ENCODE data around the gene PPP2R3A. TPM values are rescaled to one million over a fixed set of nuclear protein-coding genes. Genes with fewer than 3 reads are reported as not detected.
"Not testable (repeated sequence)": the region's sequence is repeated elsewhere in the genome, so short reads cannot be mapped to it uniquely, and the experiment has no call there.

Gene PPP2R3A
- under 1 TPM; 0.06 to 0.24 (median 0.09) TPM for polyA plus RNA-seq

DNA sequence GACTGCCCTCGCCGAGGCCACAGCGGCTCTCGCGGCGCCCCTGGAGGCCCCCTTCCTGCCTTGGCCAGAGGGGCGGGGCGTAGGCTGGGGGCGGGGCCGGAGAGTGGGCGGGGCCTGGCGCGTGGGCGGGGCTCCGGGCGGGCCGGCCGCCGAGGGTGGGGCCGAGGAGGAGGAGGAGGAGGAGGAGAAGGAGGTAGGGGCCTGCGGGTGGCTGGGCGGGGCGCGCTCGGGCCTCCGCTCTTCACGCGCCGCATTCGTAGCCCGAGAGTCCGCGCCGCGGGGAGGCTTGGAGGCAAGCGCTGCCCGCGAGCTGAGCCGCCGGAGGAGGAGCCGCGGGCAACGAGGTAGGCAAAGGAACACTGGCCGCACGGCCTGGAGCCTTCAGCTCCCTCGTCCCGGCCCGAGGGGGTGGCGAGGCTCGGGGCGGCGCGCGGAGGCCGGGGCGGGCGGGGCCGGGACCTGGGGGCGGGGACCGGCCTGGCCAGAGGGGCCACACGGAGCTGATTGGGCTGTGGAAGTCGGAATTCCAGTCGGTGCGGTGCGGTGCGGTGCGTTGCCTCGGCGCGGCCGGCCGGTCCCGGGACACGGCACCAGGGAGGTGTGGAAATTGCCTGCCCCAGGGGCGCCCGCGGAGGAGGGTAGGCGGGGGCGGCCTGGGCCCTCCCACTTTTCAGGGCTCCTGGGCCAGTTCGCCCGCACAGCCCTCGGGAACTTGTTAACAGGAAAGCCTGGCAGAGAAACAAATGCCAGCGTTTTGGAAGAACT lies at the start of gene PPP2R3A:
Gene PPP2R3A, plus strand, starts transcription at position 223 of the 765 bp plus-strand sequence. CDS start 35,771 bp downstream, outside the sequence.
- peaks cover 1 to 15% (median 6%) of the 10 kb centered on the region in 3 donors for H3K27me3 Mint-ChIP-seq (ENCODE audit: low read depth in 3 of 3)
- peaks cover 11 to 27% of the 10 kb centered on the region in 2 donors for H3K4me1 Mint-ChIP-seq

GRCh38 chr3:135916310-135916709 lies 49.2 kb upstream of the PPP2R3A start:
- Mint-ChIP-seq H3K27me3 (ENCODE audit: low read depth in 3 of 3) (peaks cover 3 to 6% (median 4%) of the 10 kb centered on the region in 3 donors), H3K9me3 (peaks cover 0 to 4% (median 0%) of the 10 kb centered on the region in 6 donors), H3K4me3 (no peak overlapping the region), H3K4me1 (no peaks in the 10 kb centered on the region), H3K27ac (no peak overlapping the region), H3K36me3 (no peaks in the 10 kb centered on the region)
- DNase-seq, result no peak

More for the DNA sequence above, at the start of gene PPP2R3A:
- Mint-ChIP-seq H3K4me3 (peak within 1 kb of the TSS; percentile 82 to 87 (median 84)), H3K27ac (peak within 1 kb of the TSS in 5 of 6 donors; percentile 18 to 78 (median 63)), H3K36me3 (peaks cover 0 to 4% (median 0%) of the 10 kb centered on the region in 3 donors), H3K9me3 (peaks cover 0 to 12% (median 2%) of the 10 kb centered on the region in 6 donors)
- DNase-seq, result peak; percentile 72 to 81 (median 73)

- peaks cover 0 to 4% (median 0%) of the 10 kb centered on the region in 6 donors for H3K9me3 Mint-ChIP-seq
- DNase-seq, result no peak
- H3K36me3 Mint-ChIP-seq, result no peaks in the 10 kb centered on the region
- H3K4me3 Mint-ChIP-seq, result no peak overlapping the region
- H3K4me1 Mint-ChIP-seq, result no peaks in the 10 kb centered on the region
- peaks cover 3 to 6% (median 4%) of the 10 kb centered on the region in 3 donors for H3K27me3 Mint-ChIP-seq (ENCODE audit: low read depth in 3 of 3)
- no peak overlapping the region for H3K27ac Mint-ChIP-seq
Observed at GRCh38 chr3:135917076-135917475, 48.5 kb upstream of the PPP2R3A start.

GRCh38 chr3:135917927-135918597 lies 47.5 kb upstream of the PPP2R3A start:
- H3K4me1 Mint-ChIP-seq, result no peaks in the 10 kb centered on the region
- DNase-seq, result no peak
- no peak overlapping the region for H3K4me3 Mint-ChIP-seq
- H3K27me3 Mint-ChIP-seq (ENCODE audit: low read depth in 3 of 3), result peaks cover 3 to 6% (median 4%) of the 10 kb centered on the region in 3 donors
- H3K36me3 Mint-ChIP-seq, result no peaks in the 10 kb centered on the region
- H3K9me3 Mint-ChIP-seq, result peaks cover 0 to 2% (median 0%) of the 10 kb centered on the region in 6 donors
- no peak overlapping the region for H3K27ac Mint-ChIP-seq

GRCh38 chr3:135918600-135918999 lies 46.9 kb upstream of the PPP2R3A start:
- H3K4me3 Mint-ChIP-seq, result no peak overlapping the region
- peaks cover 0 to 2% (median 0%) of the 10 kb centered on the region in 6 donors for H3K9me3 Mint-ChIP-seq
- H3K36me3 Mint-ChIP-seq, result no peaks in the 10 kb centered on the region
- DNase-seq, result no peak
- no peak overlapping the region for H3K27ac Mint-ChIP-seq
- peaks cover 3 to 6% (median 4%) of the 10 kb centered on the region in 3 donors for H3K27me3 Mint-ChIP-seq (ENCODE audit: low read depth in 3 of 3)
- no peaks in the 10 kb centered on the region for H3K4me1 Mint-ChIP-seq

GRCh38 chr3:135920275-135920674 lies 45.3 kb upstream of the PPP2R3A start:
- DNase-seq, result no peak
- no peak overlapping the region for H3K4me3 Mint-ChIP-seq
- H3K9me3 Mint-ChIP-seq, result peaks cover 0 to 2% (median 0%) of the 10 kb centered on the region in 6 donors
- H3K27ac Mint-ChIP-seq, result no peak overlapping the region
- no peaks in the 10 kb centered on the region for H3K36me3 Mint-ChIP-seq
- peaks cover 0 to 8% (median 2%) of the 10 kb centered on the region in 3 donors for H3K27me3 Mint-ChIP-seq (ENCODE audit: low read depth in 3 of 3)
- H3K4me1 Mint-ChIP-seq, result no peaks in the 10 kb centered on the region

DNA sequence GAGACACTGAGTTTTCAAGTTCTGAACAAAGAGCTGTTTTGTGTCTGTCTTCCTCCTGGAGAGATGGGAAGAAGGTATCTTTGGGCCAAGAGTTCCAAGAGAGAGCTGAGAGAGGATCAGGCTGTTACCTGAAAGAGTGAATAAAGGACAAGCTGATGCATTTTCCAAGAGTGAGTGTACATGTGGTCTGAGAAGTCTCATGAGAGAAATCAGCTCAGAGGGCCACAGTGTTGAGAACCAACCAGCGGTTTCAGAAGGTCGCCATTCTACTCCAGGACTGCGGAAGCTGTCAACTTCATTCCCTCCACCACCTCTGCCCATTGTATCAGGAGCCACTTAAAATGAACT lies 42.7 kb upstream of the PPP2R3A start:
- peaks cover 0 to 6% (median 2%) of the 10 kb centered on the region in 3 donors for H3K27me3 Mint-ChIP-seq (ENCODE audit: low read depth in 3 of 3)
- H3K4me1 Mint-ChIP-seq, result no peaks in the 10 kb centered on the region
- H3K36me3 Mint-ChIP-seq, result no peaks in the 10 kb centered on the region
- H3K27ac Mint-ChIP-seq, result no peak overlapping the region
- H3K4me3 Mint-ChIP-seq, result no peak overlapping the region
- no peak for DNase-seq
- peaks cover 0 to 2% (median 0%) of the 10 kb centered on the region in 6 donors for H3K9me3 Mint-ChIP-seq

GRCh38 chr3:135924506-135924905 lies 41.0 kb upstream of the PPP2R3A start:
- no peak overlapping the region for H3K27ac Mint-ChIP-seq
- no peak for DNase-seq
- H3K4me1 Mint-ChIP-seq, result no peaks in the 10 kb centered on the region
- peaks cover 0 to 3% (median 2%) of the 10 kb centered on the region in 3 donors for H3K27me3 Mint-ChIP-seq (ENCODE audit: low read depth in 3 of 3)
- no peaks in the 10 kb centered on the region for H3K36me3 Mint-ChIP-seq
- H3K9me3 Mint-ChIP-seq, result no peaks in the 10 kb centered on the region
- no peak overlapping the region for H3K4me3 Mint-ChIP-seq

DNA sequence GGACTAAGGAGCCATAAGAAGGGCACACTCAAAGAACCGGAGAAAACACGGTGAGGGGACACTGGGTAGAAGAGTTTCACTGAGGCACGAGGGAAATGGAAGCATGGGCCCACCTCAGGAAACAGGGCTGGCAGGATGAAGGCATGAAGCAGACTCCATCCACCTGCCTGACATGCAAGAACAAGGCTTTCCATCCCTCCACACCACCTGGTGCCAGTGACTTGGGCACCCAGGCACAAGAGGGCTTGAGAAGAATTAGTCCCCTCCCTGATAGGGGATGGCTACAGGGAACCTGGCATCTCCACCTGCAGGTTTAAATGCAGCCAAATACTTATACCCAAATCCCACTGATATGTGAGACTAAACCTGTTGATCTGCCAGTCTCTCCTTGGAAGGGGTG lies 38.9 kb upstream of the PPP2R3A start:
- Mint-ChIP-seq H3K27me3 (ENCODE audit: low read depth in 3 of 3) (peaks cover 0 to 3% (median 2%) of the 10 kb centered on the region in 3 donors), H3K27ac (no peak overlapping the region), H3K9me3 (no peaks in the 10 kb centered on the region), H3K36me3 (no peaks in the 10 kb centered on the region), H3K4me1 (no peaks in the 10 kb centered on the region), H3K4me3 (no peak overlapping the region)
- DNase-seq, result no peak

DNA sequence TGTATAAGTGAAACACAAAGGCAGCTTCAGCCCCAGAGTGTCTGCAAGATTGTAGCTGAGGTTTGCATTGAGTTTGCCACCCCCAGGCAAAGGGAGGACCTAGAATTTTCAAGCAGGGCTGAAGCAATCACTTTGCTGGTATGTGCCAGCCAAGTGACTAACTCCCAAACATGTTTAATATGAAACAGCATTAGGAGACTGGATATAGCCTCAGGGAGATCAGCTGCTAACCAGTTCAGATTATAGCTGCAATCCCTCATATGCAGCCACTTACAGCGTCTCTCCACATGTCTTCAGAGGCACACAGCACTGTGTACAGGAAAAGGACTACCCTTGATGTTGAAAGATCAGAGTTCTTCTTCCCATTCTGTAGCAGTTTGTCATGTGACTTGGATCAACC lies 38.4 kb upstream of the PPP2R3A start:
- H3K9me3 Mint-ChIP-seq, result no peaks in the 10 kb centered on the region
- H3K27me3 Mint-ChIP-seq (ENCODE audit: low read depth in 3 of 3), result peaks cover 0 to 3% (median 2%) of the 10 kb centered on the region in 3 donors
- no peak overlapping the region for H3K27ac Mint-ChIP-seq
- H3K4me3 Mint-ChIP-seq, result no peak overlapping the region
- H3K4me1 Mint-ChIP-seq, result no peaks in the 10 kb centered on the region
- H3K36me3 Mint-ChIP-seq, result no peaks in the 10 kb centered on the region
- DNase-seq, result no peak

DNA sequence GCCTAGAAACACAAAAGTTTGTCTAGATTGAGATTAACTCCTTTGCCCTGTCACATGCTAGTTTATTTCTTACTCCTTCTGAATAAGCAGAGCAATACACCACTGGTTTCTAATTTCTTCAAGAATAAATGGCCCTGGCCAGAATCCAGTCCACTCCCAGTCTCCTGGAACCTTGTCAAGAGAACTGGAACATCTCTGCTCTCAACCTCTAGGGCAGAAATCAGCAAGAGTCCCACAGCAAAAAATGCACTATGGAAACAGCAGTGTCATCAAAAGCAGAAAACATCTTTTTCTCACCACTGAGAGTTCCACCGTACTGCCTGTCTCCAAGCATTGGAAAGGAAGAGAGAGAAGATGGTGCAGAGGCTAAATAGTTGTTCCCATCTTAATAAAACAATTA lies 35.9 kb upstream of the PPP2R3A start:
- H3K36me3 Mint-ChIP-seq, result no peaks in the 10 kb centered on the region
- H3K27ac Mint-ChIP-seq, result no peak overlapping the region
- DNase-seq, result no peak
- no peak overlapping the region for H3K4me3 Mint-ChIP-seq
- H3K4me1 Mint-ChIP-seq, result no peaks in the 10 kb centered on the region
- peaks cover 2 to 4% (median 3%) of the 10 kb centered on the region in 3 donors for H3K27me3 Mint-ChIP-seq (ENCODE audit: low read depth in 3 of 3)
- peaks cover 0 to 2% (median 1%) of the 10 kb centered on the region in 6 donors for H3K9me3 Mint-ChIP-seq

DNA sequence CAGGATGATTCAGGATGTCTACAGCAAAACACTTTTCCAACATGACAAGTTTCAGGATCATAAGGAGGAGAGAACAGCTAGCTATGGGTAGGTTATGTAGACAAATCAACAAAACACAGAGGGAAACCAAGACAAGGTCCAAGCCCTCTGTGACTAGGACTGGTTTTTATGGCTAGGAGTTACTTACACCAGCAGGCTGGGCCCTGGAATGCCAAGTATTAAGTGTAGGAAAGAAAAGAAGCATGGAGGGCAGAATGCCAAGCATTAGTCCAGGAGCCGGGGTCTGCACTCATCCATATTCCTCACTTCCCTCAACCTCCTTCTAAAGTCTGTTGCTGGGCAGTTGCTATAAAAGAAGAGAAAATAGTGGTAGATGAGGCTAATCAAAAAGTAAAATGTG lies 35.3 kb upstream of the PPP2R3A start:
- Mint-ChIP-seq H3K9me3 (peaks cover 0 to 8% (median 2%) of the 10 kb centered on the region in 6 donors), H3K36me3 (no peaks in the 10 kb centered on the region), H3K27me3 (ENCODE audit: low read depth in 3 of 3) (peaks cover 1 to 2% (median 2%) of the 10 kb centered on the region in 3 donors), H3K4me3 (no peak overlapping the region), H3K4me1 (no peaks in the 10 kb centered on the region), H3K27ac (no peak overlapping the region)
- DNase-seq, result no peak

- DNase-seq; H3K36me3 Mint-ChIP-seq; H3K27me3 Mint-ChIP-seq (ENCODE audit: low read depth in 3 of 3); H3K4me3 Mint-ChIP-seq; H3K27ac Mint-ChIP-seq; H3K4me1 Mint-ChIP-seq: not testable (repeated sequence)
- H3K9me3 Mint-ChIP-seq, result peaks cover 2 to 29% (median 9%) of the 10 kb centered on the region in 6 donors
Observed at GRCh38 chr3:135935171-135935570, 30.4 kb upstream of the PPP2R3A start.

- not testable (repeated sequence) for DNase-seq; H3K36me3 Mint-ChIP-seq; H3K27ac Mint-ChIP-seq; H3K4me1 Mint-ChIP-seq; H3K27me3 Mint-ChIP-seq (ENCODE audit: low read depth in 3 of 3); H3K4me3 Mint-ChIP-seq
- peaks cover 0 to 29% (median 8%) of the 10 kb centered on the region in 6 donors for H3K9me3 Mint-ChIP-seq
Observed at GRCh38 chr3:135937766-135938165, 27.8 kb upstream of the PPP2R3A start.
